Fibroblast of peridontal ligament (primary cell): Measurements from ENCODE around the gene RIPOR2.
"Not testable (repeated sequence)": the region's sequence is repeated elsewhere in the genome, so short reads cannot be mapped to it uniquely, and the experiment has no call there.

Source experiments
- DNase-seq: peaks from one replicate; pipeline ENCODE4 v3.0.0-alpha.2; 2010; ENCODE audit errors: extremely low read depth

Gene RIPOR2

GRCh38 chr6:24926647-24927046 lies 9.1 kb downstream of the RIPOR2 start:
- DNase-seq, result not testable (repeated sequence)

- DNase-seq, result no peak
Observed at GRCh38 chr6:24926192-24926591, 9.6 kb downstream of the RIPOR2 start.

- DNase-seq, result no peak
Observed at GRCh38 chr6:24925661-24926060, 10.1 kb downstream of the RIPOR2 start.

- no peak for DNase-seq
Observed at GRCh38 chr6:24924580-24925356, 11.0 kb downstream of the RIPOR2 start.

- no peak for DNase-seq
Observed at GRCh38 chr6:24923885-24924401, 11.8 kb downstream of the RIPOR2 start.

GRCh38 chr6:24922814-24923213 lies 12.9 kb downstream of the RIPOR2 start:
- DNase-seq, result no peak

GRCh38 chr6:24922170-24922569 lies 13.6 kb downstream of the RIPOR2 start:
- no peak for DNase-seq

GRCh38 chr6:24920136-24920535 lies 15.6 kb downstream of the RIPOR2 start:
- DNase-seq, result no peak

- DNase-seq, result no peak
Observed at GRCh38 chr6:24919056-24919892, 16.5 kb downstream of the RIPOR2 start.

- no peak for DNase-seq
Observed at GRCh38 chr6:24918641-24919055, 17.1 kb downstream of the RIPOR2 start.

- DNase-seq, result no peak
Observed at GRCh38 chr6:24916496-24916895, 19.3 kb downstream of the RIPOR2 start.

- no peak for DNase-seq
Observed at GRCh38 chr6:24915641-24916040, 20.1 kb downstream of the RIPOR2 start.

GRCh38 chr6:24914082-24914481 lies 21.7 kb downstream of the RIPOR2 start:
- not testable (repeated sequence) for DNase-seq

- DNase-seq, result no peak
Observed at GRCh38 chr6:24911796-24912382, 23.9 kb downstream of the RIPOR2 start.

GRCh38 chr6:24910961-24911725 lies 24.6 kb downstream of the RIPOR2 start:
- DNase-seq, result peak; percentile 24

- DNase-seq, result no peak
Observed at GRCh38 chr6:24910331-24910960, 25.3 kb downstream of the RIPOR2 start.

- no peak for DNase-seq
Observed at GRCh38 chr6:24909241-24910216, 26.2 kb downstream of the RIPOR2 start.

- DNase-seq, result no peak
Observed at GRCh38 chr6:24908650-24909035, 27.1 kb downstream of the RIPOR2 start.

- no peak for DNase-seq
Observed at GRCh38 chr6:24907919-24908649, 27.7 kb downstream of the RIPOR2 start.
